Measurements from ENCODE around the gene ZNF236.

The ZNF236 gene

GRCh38 chr18:76923485-76924085 is 101.2 kb downstream of the ZNF236 start:
- in situ Hi-C loops (cut with MboI; ENCODE audit: low sequenced_read_pairs, unreplicated experiment), result no loop called here
- TF ChIP-seq CTCF (IDR thresholded peaks at IDR 0.05; ENCODE audit: borderline replicate concordance, control extremely low read depth, extremely low read depth, insufficient read depth, missing control alignments), result peak; percentile 17
- DNase-seq (ENCODE audit: low spot score), result no peak

GRCh38 chr18:76925501-76925900 is 103.1 kb downstream of the ZNF236 start:
- TF ChIP-seq CTCF (IDR thresholded peaks at IDR 0.05; ENCODE audit: borderline replicate concordance, control extremely low read depth, extremely low read depth, insufficient read depth, missing control alignments), result no peak
- in situ Hi-C loops (cut with MboI; ENCODE audit: low sequenced_read_pairs, unreplicated experiment), result no loop called here

GRCh38 chr18:76927223-76927725 is 104.9 kb downstream of the ZNF236 start:
- no peak for DNase-seq (ENCODE audit: low spot score)
- no peak for TF ChIP-seq CTCF (IDR thresholded peaks at IDR 0.05; ENCODE audit: borderline replicate concordance, control extremely low read depth, extremely low read depth, insufficient read depth, missing control alignments)
- in situ Hi-C loops (cut with MboI; ENCODE audit: low sequenced_read_pairs, unreplicated experiment), result no loop called here

More at GRCh38 chr18:76925501-76925900, 103.1 kb downstream of the ZNF236 start:
- no peak for DNase-seq (ENCODE audit: low spot score)

GRCh38 chr18:76928179-76928868 is 106.0 kb downstream of the ZNF236 start:
- in situ Hi-C loops (cut with MboI; ENCODE audit: low sequenced_read_pairs, unreplicated experiment), result no loop called here
- no peak for DNase-seq (ENCODE audit: low spot score)
- TF ChIP-seq CTCF (IDR thresholded peaks at IDR 0.05; ENCODE audit: borderline replicate concordance, control extremely low read depth, extremely low read depth, insufficient read depth, missing control alignments), result no peak

- in situ Hi-C loops (cut with MboI; ENCODE audit: low sequenced_read_pairs, unreplicated experiment), result no loop called here
- DNase-seq (ENCODE audit: low spot score), result no peak
- no peak for TF ChIP-seq CTCF (IDR thresholded peaks at IDR 0.05; ENCODE audit: borderline replicate concordance, control extremely low read depth, extremely low read depth, insufficient read depth, missing control alignments)
Measured at GRCh38 chr18:76931171-76931570, 108.8 kb downstream of the ZNF236 start.

GRCh38 chr18:76932026-76932819 is 109.9 kb downstream of the ZNF236 start:
- TF ChIP-seq CTCF (IDR thresholded peaks at IDR 0.05; ENCODE audit: borderline replicate concordance, control extremely low read depth, extremely low read depth, insufficient read depth, missing control alignments), result no peak
- no peak for DNase-seq (ENCODE audit: low spot score)
- in situ Hi-C loops (cut with MboI; ENCODE audit: low sequenced_read_pairs, unreplicated experiment), result no loop called here

Measured in GM13976 (cell line).